GM11168 (cell line): ENCODE data around the gene ITLN1.
"Not testable (repeated sequence)": the region's sequence is repeated elsewhere in the genome, so short reads cannot be mapped to it uniquely, and the experiment has no call there.

Experiments used
- in situ Hi-C: fragments of 300-500 bp; cut with MboI; formaldehyde crosslinking; loops from one replicate; pipeline ENCODE4 v1.12.0; 2022; ENCODE audit warnings: low sequenced_read_pairs; ENCODE audit not compliant: unreplicated experiment

Gene ITLN1

GRCh38 chr1:160885042-160885441 is at the start of gene ITLN1:
Gene ITLN1, minus strand, starts transcription at chr1:160885180. Its CDS starts 303 bp downstream, at chr1:160884877.
- in situ Hi-C loops: no loop called here

DNA sequence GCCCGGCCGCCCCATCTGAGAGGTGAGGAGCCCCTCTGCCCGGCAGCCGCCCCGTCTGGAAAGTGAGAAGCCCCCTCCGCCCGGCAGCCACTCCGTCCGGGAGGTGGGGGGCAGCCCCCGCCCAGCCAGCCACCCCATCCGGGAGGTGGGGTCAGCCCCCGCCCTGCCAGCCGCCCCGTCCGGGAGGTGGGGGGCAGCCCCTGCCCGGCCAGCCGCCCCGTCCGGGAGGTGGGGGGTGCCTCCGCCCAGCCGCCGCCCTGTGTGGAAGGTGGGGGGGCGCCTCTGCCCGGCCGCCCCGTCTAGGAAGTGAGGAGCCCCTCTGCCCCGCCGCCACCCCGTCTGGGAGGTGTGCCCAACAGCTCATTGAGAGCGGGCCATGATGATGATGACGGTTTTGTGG is 48.3 kb upstream of the ITLN1 start:
- in situ Hi-C loops: not testable (repeated sequence)

GRCh38 chr1:160925652-160926244 is 40.8 kb upstream of the ITLN1 start:
- in situ Hi-C loops: no loop called here

DNA sequence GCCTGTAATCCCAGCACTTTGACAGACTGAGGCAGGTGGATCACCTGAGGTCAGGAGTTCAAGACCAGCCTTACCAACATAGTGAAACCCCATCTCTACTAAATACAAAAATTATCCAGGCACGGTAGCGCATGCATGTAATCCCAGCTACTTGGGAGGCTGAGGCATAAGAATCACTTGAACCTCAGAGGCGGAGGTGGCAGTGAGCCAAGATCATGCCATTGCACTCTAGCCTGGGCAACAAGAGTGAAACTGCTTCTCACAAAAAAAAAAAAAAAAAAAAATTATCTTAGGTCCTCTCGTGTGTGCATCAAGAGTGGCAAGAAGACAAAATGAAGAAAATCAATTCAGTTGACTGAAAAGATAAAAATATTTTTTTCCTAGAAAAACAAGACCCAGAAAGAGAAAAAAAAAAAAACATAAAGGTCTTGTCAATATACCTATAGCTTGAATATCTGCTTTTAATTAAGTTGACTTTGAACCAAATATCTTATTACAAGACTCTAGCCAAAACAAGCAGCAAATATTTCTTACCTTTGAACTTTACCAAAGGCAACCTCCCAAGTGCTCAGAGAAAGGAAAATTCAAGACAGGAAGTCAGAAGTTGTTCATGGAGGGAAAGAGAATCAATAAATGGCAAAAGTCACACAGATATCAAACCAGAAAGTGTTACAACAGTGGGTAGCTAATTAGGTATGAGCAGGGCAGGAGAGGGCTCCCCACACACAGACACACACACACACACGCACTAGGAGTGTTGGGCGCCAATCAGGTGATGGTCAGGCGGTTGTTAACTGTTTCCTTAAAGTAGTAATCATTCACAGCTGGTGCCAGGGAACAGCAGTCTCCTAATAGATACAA is 40.0 kb upstream of the ITLN1 start:
- in situ Hi-C loops: no loop called here

GRCh38 chr1:160916666-160917065 is 31.7 kb upstream of the ITLN1 start:
- in situ Hi-C loops: no loop called here

GRCh38 chr1:160913229-160913628 is 28.2 kb upstream of the ITLN1 start:
- in situ Hi-C loops: not testable (repeated sequence)

DNA sequence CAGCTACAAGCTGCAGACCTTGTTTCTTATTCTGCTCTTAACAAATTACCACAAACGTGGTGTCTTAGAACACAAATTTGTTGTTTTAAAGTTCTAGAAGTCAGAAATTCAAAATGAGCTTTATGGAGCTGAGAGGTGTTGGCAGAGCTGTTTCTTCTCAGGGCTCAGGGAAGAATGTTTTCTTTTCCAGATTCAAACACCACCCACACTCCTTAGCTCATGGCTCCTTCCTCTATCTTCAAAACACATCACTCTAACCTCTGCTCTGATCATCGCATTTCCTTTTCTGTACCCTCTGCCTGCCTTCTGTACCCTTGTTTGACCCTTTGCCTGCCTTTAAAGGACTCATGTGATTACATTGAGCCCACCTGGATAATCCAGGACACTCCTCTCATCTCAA is 26.9 kb upstream of the ITLN1 start:
- in situ Hi-C loops: no loop called here

GRCh38 chr1:160911441-160911840 is 26.5 kb upstream of the ITLN1 start:
- in situ Hi-C loops: no loop called here

- in situ Hi-C loops: no loop called here
Measured at GRCh38 chr1:160910170-160910750, 25.3 kb upstream of the ITLN1 start.

- in situ Hi-C loops: no loop called here
Measured at GRCh38 chr1:160907976-160908375, 23.0 kb upstream of the ITLN1 start.

DNA sequence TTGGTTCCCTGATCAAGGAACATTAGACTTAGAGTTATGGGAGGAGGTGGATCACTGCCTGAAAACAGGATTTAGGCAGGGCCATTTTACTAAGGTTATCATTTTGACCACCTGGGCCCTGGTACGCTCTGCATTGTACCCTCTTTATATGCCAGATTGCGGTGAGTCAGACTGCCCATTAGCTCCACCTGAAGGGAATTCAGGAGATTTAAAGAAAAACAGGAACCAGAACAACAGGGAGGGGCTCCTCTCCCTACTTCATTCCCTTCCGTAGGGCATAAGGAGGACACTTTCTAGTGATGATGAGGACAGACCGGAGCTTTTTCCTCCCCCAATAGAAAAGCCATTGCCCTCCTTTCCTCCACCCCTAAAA is 20.6 kb upstream of the ITLN1 start:
- in situ Hi-C loops: no loop called here

DNA sequence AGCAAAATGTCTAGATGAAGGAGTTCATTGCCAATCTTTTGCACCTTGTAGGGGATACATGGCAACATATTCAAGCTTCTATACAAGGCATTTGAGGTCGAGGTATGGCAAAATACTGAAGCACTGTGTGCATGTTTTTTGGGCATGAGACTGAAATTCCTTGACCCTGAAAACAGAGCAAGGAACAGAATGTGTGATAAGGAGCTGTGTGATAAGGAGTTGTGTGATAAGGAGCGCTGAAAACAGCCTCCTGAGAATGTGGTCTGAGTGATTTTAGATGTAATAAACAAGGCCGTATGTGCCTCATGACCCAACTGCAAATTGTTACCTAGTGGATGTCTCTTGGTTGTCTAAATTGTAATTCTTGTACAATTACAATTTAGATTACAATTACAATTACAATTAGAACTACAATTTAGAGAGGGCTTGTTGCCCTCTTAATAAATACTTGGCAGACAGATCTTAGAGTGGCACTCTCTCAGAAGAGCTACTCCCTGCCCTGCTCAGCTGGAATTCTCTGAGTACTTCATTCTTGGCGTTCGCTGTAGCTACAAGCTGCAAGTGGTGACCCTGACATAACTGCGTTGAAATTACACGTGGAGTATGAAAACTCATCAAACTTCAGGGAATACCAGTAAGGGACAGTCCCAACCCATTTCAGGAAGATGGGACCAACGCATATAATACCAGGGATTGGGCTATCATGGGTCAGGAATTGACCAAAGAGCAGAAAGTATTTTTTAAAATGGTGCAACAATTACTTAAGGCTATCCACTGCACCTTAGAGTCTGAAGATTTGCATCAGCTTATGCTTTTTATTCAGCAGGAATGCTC is 20.0 kb upstream of the ITLN1 start:
- in situ Hi-C loops: no loop called here

DNA sequence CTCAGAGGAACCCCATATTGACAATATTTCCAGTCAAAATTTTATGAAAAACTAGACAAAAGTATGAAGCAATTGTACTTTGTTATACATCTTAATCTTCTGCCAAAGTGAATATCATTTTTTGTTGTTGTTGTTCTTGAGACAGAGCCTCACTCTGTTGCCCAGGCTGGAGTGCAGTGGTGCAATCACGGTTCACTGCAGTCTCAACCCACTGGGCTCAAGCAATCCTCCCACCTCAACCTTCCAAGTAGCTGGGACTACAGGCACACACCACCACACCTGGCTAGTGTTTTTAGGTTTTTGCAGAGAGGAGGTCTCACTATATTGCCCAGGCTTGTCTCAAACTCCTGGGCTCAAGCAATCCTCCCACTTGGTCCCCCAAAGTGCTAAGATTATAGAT is 17.3 kb upstream of the ITLN1 start:
- in situ Hi-C loops: not testable (repeated sequence)

- in situ Hi-C loops: no loop called here
Measured at GRCh38 chr1:160901768-160902167, 16.8 kb upstream of the ITLN1 start.

- in situ Hi-C loops: not testable (repeated sequence)
Measured at GRCh38 chr1:160900683-160901082, 15.7 kb upstream of the ITLN1 start.

GRCh38 chr1:160894368-160895135 is 9.6 kb upstream of the ITLN1 start:
- in situ Hi-C loops: not testable (repeated sequence)

DNA sequence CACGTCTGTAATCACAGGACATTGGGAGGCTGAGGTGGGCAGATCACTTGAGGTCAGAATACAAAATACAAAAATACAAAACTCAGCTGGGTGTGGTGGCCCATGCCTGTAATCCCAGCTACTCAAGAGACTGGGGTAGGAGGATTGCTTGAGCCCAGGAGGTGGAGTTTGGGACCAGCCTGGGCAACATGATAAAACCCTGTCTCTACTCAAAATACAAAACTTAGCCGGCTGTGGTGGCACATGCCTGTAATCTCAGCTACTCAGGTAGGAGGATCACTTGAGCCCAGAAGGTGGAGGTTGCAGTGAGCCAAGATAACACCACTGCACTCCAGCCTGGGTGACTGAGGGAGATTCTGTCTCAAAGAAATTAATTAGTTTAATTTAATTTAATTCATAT is 6.5 kb upstream of the ITLN1 start:
- in situ Hi-C loops: no loop called here

GRCh38 chr1:160888926-160889325 is 3.9 kb upstream of the ITLN1 start:
- in situ Hi-C loops: no loop called here

GRCh38 chr1:160887071-160887470 is 2.1 kb upstream of the ITLN1 start:
- in situ Hi-C loops: no loop called here

DNA sequence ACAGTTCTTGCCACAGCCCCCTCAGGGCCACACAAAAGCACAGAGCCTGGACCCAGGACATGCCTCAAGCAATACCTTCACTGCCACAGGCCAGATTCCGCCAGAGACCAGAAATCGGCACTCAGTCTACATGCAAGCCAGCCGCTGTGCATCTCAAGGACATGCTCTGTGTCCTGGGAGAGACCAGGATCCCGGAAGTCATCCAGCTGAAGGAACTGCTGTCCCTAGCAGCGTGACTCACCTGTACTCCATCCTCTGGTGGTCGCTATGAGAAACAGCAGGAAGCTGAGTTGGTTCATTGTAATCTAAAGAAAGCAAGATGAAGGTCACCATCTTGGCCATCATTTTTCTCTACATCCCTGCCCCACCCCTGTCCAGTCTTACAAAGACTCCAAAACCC is 401 bp downstream of the ITLN1 start:
- in situ Hi-C loops: no loop called here
